ENCODE measurements around the gene EFCAB8.

Gene EFCAB8

DNA sequence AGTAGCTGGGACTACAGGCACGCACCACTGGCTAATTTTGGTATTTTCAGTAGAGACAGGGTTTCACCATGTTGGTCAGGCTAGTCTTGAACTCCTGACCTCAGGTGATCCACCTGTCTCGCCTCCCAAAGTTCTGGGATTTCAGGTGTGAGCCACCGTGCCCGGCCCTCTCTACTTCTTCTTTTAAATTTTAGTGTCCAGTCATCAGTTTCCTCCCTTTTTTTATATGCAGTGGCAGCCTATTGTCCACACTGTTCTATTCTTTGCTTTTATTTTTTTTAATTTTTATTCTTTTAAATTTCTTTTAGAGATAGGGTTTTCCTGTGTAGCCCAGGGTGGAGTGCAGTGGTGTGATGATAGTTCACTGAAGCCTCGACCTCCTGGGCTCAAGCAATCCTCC is 12.3 kb downstream of the EFCAB8 start:
- ATAC-seq, result no peak
- no peak for TF ChIP-seq OSR1 (CRISPR knock-in tag; IDR thresholded peaks at IDR 0.05)
- TF ChIP-seq, protein P1, sequence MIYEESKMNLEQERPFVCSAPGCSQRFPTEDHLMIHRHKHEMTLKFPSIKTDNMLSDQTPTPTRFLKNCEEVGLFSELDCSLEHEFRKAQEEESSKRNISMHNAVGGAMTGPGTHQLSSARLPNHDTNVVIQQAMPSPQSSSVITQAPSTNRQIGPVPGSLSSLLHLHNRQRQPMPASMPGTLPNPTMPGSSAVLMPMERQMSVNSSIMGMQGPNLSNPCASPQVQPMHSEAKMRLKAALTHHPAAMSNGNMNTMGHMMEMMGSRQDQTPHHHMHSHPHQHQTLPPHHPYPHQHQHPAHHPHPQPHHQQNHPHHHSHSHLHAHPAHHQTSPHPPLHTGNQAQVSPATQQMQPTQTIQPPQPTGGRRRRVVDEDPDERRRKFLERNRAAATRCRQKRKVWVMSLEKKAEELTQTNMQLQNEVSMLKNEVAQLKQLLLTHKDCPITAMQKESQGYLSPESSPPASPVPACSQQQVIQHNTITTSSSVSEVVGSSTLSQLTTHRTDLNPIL (CRISPR knock-in tag; IDR thresholded peaks at IDR 0.05; ENCODE audit: low read depth), result no peak
- no peak for TF ChIP-seq POU6F1 (CRISPR knock-in tag; IDR thresholded peaks at IDR 0.05; ENCODE audit: borderline replicate concordance, low read depth)
- no peak for TF ChIP-seq SNAI2 (CRISPR knock-in tag; IDR thresholded peaks at IDR 0.05)
- no peak for TF ChIP-seq ZFP3 (CRISPR knock-in tag; IDR thresholded peaks at IDR 0.05)
- TF ChIP-seq ISL1 (CRISPR knock-in tag; IDR thresholded peaks at IDR 0.05), result no peak
- TF ChIP-seq, protein P2, sequence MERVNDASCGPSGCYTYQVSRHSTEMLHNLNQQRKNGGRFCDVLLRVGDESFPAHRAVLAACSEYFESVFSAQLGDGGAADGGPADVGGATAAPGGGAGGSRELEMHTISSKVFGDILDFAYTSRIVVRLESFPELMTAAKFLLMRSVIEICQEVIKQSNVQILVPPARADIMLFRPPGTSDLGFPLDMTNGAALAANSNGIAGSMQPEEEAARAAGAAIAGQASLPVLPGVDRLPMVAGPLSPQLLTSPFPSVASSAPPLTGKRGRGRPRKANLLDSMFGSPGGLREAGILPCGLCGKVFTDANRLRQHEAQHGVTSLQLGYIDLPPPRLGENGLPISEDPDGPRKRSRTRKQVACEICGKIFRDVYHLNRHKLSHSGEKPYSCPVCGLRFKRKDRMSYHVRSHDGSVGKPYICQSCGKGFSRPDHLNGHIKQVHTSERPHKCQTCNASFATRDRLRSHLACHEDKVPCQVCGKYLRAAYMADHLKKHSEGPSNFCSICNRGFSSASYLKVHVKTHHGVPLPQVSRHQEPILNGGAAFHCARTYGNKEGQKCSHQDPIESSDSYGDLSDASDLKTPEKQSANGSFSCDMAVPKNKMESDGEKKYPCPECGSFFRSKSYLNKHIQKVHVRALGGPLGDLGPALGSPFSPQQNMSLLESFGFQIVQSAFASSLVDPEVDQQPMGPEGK (CRISPR knock-in tag; IDR thresholded peaks at IDR 0.05; ENCODE audit: borderline replicate concordance), result no peak
- TF ChIP-seq CSDC2 (CRISPR knock-in tag; IDR thresholded peaks at IDR 0.05), result no peak
- no peak for TF ChIP-seq GLIS3 (CRISPR knock-in tag; IDR thresholded peaks at IDR 0.05)

DNA sequence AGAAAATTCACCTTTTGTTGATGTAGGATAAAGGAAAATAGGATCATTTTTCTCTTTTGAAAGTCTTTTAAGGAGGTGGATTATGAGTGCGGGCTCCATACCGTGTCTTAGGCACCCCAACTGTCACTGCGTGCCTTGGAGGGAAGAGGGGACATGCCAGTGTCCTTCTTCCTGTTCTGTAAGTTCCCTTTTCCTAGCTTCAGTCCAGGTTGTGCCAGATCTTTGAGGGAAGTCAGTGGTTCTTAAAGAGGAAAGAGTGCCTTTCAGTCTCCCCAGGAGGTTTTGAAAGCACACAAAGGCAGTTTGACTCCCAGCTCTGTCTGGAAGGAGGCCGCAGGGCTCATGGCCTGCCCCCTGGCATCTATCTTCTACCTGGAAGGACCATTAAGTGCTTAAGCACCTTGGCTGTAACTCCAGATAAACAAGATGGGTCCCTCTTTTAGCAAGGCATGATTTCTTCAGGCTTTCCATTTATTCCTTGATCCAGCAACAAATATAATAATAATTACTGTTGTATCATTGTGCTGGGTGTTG is 13.0 kb downstream of the EFCAB8 start:
- ATAC-seq, result no peak
- TF ChIP-seq, protein P3, sequence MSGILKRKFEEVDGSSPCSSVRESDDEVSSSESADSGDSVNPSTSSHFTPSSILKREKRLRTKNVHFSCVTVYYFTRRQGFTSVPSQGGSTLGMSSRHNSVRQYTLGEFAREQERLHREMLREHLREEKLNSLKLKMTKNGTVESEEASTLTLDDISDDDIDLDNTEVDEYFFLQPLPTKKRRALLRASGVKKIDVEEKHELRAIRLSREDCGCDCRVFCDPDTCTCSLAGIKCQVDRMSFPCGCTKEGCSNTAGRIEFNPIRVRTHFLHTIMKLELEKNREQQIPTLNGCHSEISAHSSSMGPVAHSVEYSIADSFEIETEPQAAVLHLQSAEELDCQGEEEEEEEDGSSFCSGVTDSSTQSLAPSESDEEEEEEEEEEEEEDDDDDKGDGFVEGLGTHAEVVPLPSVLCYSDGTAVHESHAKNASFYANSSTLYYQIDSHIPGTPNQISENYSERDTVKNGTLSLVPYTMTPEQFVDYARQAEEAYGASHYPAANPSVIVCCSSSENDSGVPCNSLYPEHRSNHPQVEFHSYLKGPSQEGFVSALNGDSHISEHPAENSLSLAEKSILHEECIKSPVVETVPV (CRISPR knock-in tag; IDR thresholded peaks at IDR 0.05), result no peak
- TF ChIP-seq ZNF565 (CRISPR knock-in tag; conservative IDR thresholded peaks at IDR 0.05; ENCODE audit: low read depth) (no peak), ISL1 (CRISPR knock-in tag; IDR thresholded peaks at IDR 0.05) (no peak), ZNF70 (CRISPR knock-in tag; IDR thresholded peaks at IDR 0.05) (no peak), TOX (CRISPR knock-in tag; IDR thresholded peaks at IDR 0.05; ENCODE audit: borderline replicate concordance) (no peak), GLIS3 (CRISPR knock-in tag; IDR thresholded peaks at IDR 0.05) (no peak), BACH2 (CRISPR knock-in tag; IDR thresholded peaks at IDR 0.05; ENCODE audit: borderline replicate concordance) (no peak), ZC3H10 (CRISPR knock-in tag; IDR thresholded peaks at IDR 0.05) (no peak), ZNF8 (CRISPR knock-in tag; IDR thresholded peaks at IDR 0.05) (no peak), ARNTL (CRISPR knock-in tag; IDR thresholded peaks at IDR 0.05; ENCODE audit: borderline replicate concordance, low read depth) (no peak)
- TF ChIP-seq, protein P4, sequence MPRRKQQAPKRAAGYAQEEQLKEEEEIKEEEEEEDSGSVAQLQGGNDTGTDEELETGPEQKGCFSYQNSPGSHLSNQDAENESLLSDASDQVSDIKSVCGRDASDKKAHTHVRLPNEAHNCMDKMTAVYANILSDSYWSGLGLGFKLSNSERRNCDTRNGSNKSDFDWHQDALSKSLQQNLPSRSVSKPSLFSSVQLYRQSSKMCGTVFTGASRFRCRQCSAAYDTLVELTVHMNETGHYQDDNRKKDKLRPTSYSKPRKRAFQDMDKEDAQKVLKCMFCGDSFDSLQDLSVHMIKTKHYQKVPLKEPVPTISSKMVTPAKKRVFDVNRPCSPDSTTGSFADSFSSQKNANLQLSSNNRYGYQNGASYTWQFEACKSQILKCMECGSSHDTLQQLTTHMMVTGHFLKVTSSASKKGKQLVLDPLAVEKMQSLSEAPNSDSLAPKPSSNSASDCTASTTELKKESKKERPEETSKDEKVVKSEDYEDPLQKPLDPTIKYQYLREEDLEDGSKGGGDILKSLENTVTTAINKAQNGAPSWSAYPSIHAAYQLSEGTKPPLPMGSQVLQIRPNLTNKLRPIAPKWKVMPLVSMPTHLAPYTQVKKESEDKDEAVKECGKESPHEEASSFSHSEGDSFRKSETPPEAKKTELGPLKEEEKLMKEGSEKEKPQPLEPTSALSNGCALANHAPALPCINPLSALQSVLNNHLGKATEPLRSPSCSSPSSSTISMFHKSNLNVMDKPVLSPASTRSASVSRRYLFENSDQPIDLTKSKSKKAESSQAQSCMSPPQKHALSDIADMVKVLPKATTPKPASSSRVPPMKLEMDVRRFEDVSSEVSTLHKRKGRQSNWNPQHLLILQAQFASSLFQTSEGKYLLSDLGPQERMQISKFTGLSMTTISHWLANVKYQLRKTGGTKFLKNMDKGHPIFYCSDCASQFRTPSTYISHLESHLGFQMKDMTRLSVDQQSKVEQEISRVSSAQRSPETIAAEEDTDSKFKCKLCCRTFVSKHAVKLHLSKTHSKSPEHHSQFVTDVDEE (CRISPR knock-in tag; IDR thresholded peaks at IDR 0.05), result no peak
- TF ChIP-seq, protein P2 (CRISPR knock-in tag; IDR thresholded peaks at IDR 0.05; ENCODE audit: borderline replicate concordance), result no peak
- TF ChIP-seq, protein P1 (CRISPR knock-in tag; IDR thresholded peaks at IDR 0.05; ENCODE audit: low read depth), result no peak

All from SK-N-SH treated with all-trans-retinoic acid at 6 μM for 48 hours (cell line).